ENCODE measurements around the gene RTKN2. TPM values are rescaled to one million over a fixed set of nuclear protein-coding genes. Genes with fewer than 3 reads are reported as not detected.

RTKN2 gene
- total RNA-seq, 4 donors from 2014 or later: 12.0 TPM; not detected in 3

- intact Hi-C loops (cut with DNase I; ENCODE audit: low total_unique reads): no loop called here
- H3K4me3 ChIP-seq: no peak overlapping the region
- H3K4me1 ChIP-seq: no peaks in the 10 kb centered on the region
- H3K36me3 ChIP-seq: no peaks in the 10 kb centered on the region
- TF ChIP-seq POLR2A (IDR thresholded peaks at IDR 0.05) (no peak), CTCF (IDR thresholded peaks at IDR 0.05) (no peak)
- no peak for DNase-seq
- no peaks in the 10 kb centered on the region for H3K9me3 ChIP-seq
- H3K27ac ChIP-seq: no peak overlapping the region
- H3K27me3 ChIP-seq: no peaks in the 10 kb centered on the region
Measured at GRCh38 chr10:62178568-62178967, 90.1 kb downstream of the RTKN2 start.

- Histone ChIP-seq H3K9me3 (no peaks in the 10 kb centered on the region), H3K27ac (no peak overlapping the region), H3K27me3 (no peaks in the 10 kb centered on the region), H3K36me3 (no peaks in the 10 kb centered on the region), H3K4me3 (no peak overlapping the region), H3K4me1 (no peaks in the 10 kb centered on the region)
- intact Hi-C loops (cut with DNase I; ENCODE audit: low total_unique reads): no loop called here
- DNase-seq: no peak
- TF ChIP-seq CTCF (IDR thresholded peaks at IDR 0.05) (no peak), POLR2A (IDR thresholded peaks at IDR 0.05) (no peak)
Measured at GRCh38 chr10:62177111-62177510, 91.5 kb downstream of the RTKN2 start.

- Histone ChIP-seq H3K27me3 (no peaks in the 10 kb centered on the region), H3K4me3 (no peak overlapping the region), H3K9me3 (no peaks in the 10 kb centered on the region), H3K27ac (no peak overlapping the region), H3K36me3 (no peaks in the 10 kb centered on the region), H3K4me1 (no peaks in the 10 kb centered on the region)
- intact Hi-C loops (cut with DNase I; ENCODE audit: low total_unique reads): no loop called here
- DNase-seq: no peak
- TF ChIP-seq CTCF (IDR thresholded peaks at IDR 0.05) (no peak), POLR2A (IDR thresholded peaks at IDR 0.05) (no peak)
Measured at GRCh38 chr10:62175251-62175650, 93.4 kb downstream of the RTKN2 start.

GRCh38 chr10:62172465-62172864 lies 96.2 kb downstream of the RTKN2 start:
- Histone ChIP-seq H3K27me3 (no peaks in the 10 kb centered on the region), H3K4me3 (no peak overlapping the region), H3K36me3 (no peaks in the 10 kb centered on the region), H3K9me3 (no peaks in the 10 kb centered on the region), H3K27ac (no peak overlapping the region), H3K4me1 (no peaks in the 10 kb centered on the region)
- intact Hi-C loops (cut with DNase I; ENCODE audit: low total_unique reads): no loop called here
- DNase-seq: no peak
- TF ChIP-seq CTCF (IDR thresholded peaks at IDR 0.05): no peak
- TF ChIP-seq POLR2A (IDR thresholded peaks at IDR 0.05): no peak

GRCh38 chr10:62171791-62172190 lies 96.9 kb downstream of the RTKN2 start:
- H3K27ac ChIP-seq: no peak overlapping the region
- TF ChIP-seq POLR2A (IDR thresholded peaks at IDR 0.05) (no peak), CTCF (IDR thresholded peaks at IDR 0.05) (no peak)
- H3K4me1 ChIP-seq: no peaks in the 10 kb centered on the region
- intact Hi-C loops (cut with DNase I; ENCODE audit: low total_unique reads): no loop called here
- DNase-seq: no peak
- H3K4me3 ChIP-seq: no peak overlapping the region
- no peaks in the 10 kb centered on the region for H3K36me3 ChIP-seq
- no peaks in the 10 kb centered on the region for H3K27me3 ChIP-seq
- no peaks in the 10 kb centered on the region for H3K9me3 ChIP-seq
